DMS 273 (cell line): ENCODE data around the gene RBM20.

ENCODE experiments used
- DNase-seq: peaks from one replicate; lab custom pipeline; 2025; ENCODE audit not compliant: unreplicated experiment; lab: John Stamatoyannopoulos, UW

RBM20 gene

DNA sequence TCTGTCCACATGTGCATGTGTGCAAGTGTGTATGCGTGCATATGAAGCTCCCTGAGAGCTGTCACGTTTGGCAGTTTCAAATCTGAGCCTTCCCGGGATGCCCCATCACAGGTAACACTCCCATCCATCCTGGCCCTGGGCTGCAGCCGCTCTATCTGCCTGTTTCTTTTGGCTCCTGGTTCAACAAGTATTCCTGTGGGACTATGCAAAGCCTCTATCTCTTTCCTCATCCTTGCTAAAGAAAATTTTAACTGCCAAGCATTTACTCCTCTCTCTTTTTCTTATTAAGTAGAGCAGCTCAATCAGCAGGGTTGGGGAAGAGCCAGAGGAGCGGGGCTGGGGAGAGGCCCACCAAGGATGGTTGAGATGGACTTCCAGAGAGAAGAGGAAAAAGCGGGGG is 203.2 kb downstream of the RBM20 start:
- no peak for DNase-seq

DNA sequence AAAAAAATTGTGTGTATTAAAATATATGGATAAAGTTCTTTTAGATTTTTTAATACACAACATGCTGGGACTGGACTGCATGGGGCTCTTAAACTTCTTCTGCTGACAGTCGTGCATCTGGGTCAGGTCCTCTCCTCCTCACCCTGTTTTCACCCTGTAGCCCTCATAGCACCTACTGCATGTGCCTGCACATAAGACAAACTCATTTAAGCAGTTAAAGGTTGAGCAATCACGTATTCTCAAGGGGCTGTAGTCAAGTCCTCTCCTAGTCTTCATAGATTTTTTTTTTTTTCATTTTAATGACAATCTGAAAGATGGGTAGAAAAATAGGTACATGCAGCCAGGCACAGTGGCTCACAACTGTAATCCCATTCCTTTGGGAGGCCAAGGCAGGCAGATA is 204.0 kb downstream of the RBM20 start:
- no peak for DNase-seq

DNA sequence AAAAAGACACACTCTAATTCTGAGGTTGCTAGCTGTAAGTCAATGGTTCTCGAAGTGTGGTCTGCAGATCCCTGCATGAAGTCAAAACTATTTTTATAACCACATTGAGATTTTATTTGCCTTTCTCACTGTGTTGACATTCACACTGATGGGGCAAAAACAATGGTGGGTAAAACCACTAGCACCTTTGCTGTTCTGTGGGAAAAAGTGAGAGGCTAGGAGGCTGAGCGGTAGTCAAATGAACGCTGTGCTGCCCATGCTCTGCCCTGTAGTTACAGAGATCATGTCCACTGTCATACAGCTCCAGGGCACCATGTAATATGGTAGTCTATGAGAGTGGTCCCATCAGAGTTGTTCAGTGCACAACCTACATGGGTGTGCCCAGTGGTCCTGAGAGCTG is 206.0 kb downstream of the RBM20 start:
- no peak for DNase-seq

DNA sequence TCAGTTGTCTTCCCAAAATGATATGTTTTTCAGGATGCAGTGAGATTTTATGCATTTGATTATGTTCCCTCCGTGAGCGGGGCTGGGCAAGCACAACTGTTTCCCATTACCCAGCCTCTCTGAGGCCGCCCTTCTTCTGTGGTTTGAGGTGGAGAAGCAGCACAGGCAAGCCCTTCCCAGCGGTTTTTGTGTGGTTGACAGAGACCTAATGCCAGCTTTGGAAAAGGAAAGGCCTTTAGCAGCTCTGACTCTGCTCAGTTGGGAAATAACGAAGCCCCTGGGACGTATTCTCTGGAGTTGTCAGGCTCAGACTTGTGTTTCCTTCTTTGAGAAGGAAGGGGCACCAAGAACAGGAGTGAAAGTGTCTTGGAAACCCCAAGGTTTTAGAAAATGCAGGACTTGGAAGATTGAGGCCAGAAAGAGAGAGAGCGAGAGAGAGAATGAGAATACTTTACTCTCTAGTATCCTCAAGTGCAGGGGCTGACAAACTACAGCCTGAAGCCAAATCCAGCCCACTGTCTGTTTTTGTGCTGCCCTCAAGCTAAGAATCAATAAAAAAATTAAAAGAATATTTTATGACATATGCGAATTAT is 207.0 kb downstream of the RBM20 start:
- DNase-seq, result no peak

- no peak for DNase-seq
These were observed 208.2 kb downstream of the RBM20 start for GRCh38 chr10:110852255-110852896.

DNA sequence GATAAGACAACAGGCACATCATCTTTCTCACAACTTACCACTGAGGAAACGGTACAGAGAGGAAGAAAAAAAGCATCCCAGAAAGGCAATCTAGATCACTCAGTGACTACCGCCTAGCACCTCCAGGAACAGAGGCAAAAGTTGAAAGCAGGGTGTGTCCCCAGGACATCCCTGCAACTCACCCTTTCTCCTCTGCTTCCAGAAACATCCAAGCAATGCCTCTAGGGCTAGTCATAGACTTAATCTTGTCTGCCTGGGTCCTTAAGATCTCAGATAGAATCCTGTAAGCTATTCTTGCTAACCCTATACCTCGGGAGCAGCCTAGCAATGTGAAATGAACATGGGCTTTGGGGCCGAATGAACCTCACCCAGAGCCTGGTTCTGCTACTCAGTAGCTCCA is 208.8 kb downstream of the RBM20 start:
- DNase-seq, result no peak

GRCh38 chr10:110853921-110854605 is 209.9 kb downstream of the RBM20 start:
- DNase-seq, result no peak

DNA sequence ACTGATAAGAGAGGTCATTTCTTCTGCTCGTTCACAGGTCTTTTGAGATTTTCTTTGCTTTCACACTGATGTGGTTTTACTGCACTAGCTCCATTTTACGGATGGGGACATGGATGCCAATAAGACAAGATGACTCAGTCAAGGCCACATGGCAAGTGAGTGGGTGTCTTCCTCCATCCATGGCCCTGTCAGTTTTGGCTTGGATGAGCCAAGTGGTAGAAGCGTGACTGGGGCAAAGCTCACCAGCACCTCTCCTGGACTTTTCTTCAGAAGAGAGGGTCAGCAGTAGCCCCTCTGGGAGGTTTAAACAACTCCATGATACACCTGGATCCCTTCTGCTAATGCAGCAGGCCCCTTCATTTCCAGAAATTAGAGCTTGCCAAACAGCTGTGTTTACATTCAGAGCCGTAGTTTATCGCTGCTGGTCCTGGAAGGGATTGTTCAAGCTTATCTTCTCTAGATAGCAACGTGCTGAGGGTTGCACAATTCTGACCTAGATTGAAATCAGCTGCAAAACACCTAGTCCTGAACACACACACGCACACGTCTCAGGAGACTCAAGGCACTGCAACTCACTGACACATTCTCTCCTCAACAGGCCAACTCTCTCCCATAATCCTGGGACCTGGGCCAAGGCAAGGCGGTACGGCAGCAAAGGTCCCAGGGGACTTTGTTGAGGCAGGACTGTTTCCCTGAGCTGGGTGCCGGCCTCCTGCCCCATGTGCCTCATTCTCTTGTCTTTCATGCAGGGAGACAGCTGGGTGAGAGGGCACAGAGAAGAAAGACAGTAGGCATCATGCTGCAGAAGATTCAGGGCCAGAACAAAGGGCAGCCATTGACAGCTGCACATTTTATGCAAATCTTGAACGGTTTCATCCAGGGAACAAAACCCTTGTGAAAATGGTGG is 213.4 kb downstream of the RBM20 start:
- DNase-seq, result peak; percentile 77

GRCh38 chr10:110858297-110858934 is 214.3 kb downstream of the RBM20 start:
- DNase-seq, result no peak

- DNase-seq, result no peak
These were observed 215.3 kb downstream of the RBM20 start for GRCh38 chr10:110859206-110859972.

DNA sequence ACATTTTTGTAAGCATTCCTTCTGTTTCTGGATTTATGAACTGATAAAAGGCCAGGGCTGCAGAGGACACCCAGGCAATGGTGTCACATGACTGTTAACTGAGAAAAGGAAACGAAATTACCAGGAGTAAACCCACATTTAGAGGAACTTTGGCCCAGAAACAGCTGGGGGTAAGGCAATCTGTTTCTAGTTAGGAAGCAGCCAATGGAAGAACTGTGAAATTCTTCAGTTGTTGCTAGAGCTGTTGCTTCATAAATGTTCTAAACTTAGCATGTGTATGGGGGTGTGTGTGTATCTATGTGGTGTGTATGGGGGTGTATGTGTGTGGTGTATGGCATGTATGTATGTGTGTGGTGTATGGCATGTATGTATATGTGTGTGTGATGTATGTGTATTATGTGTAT is 215.8 kb downstream of the RBM20 start:
- peak; percentile 27 for DNase-seq

- peak; percentile 78 for DNase-seq
These were observed 216.6 kb downstream of the RBM20 start for GRCh38 chr10:110860576-110861241.

DNA sequence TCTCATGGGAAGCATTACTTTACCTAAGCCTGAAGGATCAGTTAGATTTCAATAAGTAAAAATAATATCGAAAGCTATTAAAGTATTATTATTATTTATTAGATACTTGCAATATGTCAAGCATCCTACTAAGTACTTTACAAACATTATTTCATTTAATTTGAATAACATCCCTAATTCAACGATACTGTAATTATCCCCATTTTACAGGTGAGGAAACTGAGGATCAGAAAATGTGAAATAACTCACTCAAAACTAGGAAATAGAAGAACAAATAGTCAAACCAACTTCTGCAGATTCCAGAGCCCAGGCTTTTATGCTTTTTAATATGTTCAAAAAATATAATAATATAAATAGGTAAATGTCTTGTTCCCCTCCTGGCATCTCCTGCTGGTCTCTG is 217.3 kb downstream of the RBM20 start:
- no peak for DNase-seq

DNA sequence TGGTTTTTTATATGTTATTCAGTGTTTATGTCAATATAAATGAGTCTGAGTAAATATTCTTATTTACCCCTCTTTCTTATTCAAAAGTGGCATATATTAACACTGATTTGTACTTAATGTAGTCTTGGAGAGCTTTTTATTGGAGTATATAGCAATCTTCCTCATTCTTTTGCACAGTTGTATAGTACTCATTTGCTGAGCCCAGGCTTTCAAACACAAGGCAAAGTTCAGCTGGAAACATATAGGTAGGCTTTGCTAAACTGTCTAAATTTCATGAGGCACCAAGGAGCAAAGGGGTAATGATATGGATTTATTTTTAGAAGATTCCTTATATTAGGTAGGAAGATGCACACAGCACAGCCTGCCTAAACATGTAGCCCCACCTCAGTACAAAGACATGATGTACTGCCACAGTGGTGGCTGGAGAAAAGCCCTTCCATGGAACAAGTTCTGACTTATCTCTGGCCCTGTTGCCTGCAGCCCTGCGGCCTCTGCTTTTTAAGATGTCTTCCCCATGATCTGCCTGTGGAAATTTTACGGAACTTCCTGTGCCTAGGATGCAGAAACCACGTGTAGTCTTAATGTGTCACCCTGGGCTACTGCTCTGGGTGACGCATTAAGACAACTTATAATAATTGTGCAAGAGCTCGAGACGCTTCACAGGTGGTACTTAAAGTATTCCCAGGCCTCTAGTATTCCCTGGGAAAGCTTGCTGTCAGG is 218.0 kb downstream of the RBM20 start:
- DNase-seq, result no peak

GRCh38 chr10:110862961-110863360 is 218.8 kb downstream of the RBM20 start:
- DNase-seq, result no peak

- DNase-seq, result no peak
These were observed 219.2 kb downstream of the RBM20 start for GRCh38 chr10:110863361-110863760.

GRCh38 chr10:110863956-110864355 is 219.8 kb downstream of the RBM20 start:
- DNase-seq, result no peak

DNA sequence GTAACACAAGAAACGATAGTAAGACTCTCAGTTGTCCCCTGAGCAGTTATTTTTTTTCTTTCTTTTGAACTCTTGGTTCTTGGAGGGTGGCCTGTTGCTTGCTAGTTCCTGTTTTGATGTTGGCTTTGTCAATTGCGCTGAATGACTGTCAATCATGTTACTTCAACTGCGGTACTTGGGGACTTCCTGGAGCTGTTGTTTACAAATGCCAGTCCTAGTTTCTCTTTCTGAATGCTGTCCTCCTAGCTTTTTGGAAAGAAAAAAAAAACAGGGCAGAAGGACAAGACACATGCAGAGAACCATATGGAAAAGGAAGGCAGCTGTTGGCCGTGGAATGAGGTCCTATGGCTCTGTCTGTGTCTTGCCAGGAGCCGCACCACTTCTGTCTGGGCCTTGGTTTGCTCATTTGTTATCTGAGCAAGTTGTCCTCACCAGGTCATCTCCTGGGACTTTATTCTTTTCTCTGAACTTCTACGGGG is 220.6 kb downstream of the RBM20 start:
- DNase-seq, result peak; percentile 66
